Brain microvascular endothelial cell (primary cell): ENCODE results near the gene MDM2.

Experiments
- DNase-seq: peaks from one replicate; pipeline ENCODE4 v3.0.0-alpha.2; 2020
- H3K27ac ChIP-seq: fragments of 250-450 bp; sonication (Bioruptor Pico); 2 replicates; pipeline ENCODE4 v1.5.1; 2020; ENCODE audit warnings: mild to moderate bottlenecking, moderate library complexity
- H3K27me3 ChIP-seq: fragments of 250-450 bp; sonication (Bioruptor Pico); replicated peaks from 2 replicates; pipeline ENCODE4 v1.5.1; 2020; ENCODE audit warnings: mild to moderate bottlenecking
- H3K36me3 ChIP-seq: fragments of 250-450 bp; sonication (Bioruptor Pico); replicated peaks from 2 replicates; pipeline ENCODE4 v1.5.1; 2020; ENCODE audit warnings: mild to moderate bottlenecking
- H3K4me3 ChIP-seq: 2 replicates; pipeline ENCODE4 v1.5.1; 2011; ENCODE audit warnings: low read depth, mild to moderate bottlenecking, control low read depth, low read length, moderate library complexity
- CTCF ChIP-seq: IDR thresholded peaks from 2 replicates; pipeline ENCODE4 v1.5.1; 2011; ENCODE audit warnings: low read depth, mild to moderate bottlenecking, moderate library complexity, low read length, control low read depth, inconsistent platforms; ENCODE audit errors: missing control alignments
- in situ Hi-C: cut with HindIII; loops from 2 replicates; pipeline ENCODE4 v1.10.0; 2017; ENCODE audit warnings: low sequenced_read_pairs, low pct_ligation_motif_present

MDM2 gene

GRCh38 chr12:68807576-68808387 lies at the start of gene MDM2:
Gene MDM2 (plus strand): TSS chr12:68808177. CDS start chr12:68808478, 301 bp downstream.
- TF ChIP-seq CTCF: peak; percentile 58
- Histone ChIP-seq H3K27me3 (no peaks in the 10 kb centered on the region), H3K36me3 (peaks cover 22% of the 10 kb centered on the region), H3K27ac (peak within 1 kb of the TSS; percentile 84), H3K4me3 (peak within 1 kb of the TSS; percentile 97)
- in situ Hi-C loops: no loop called here
- DNase-seq: peak; percentile 69

GRCh38 chr12:68759852-68760251 lies 48.1 kb upstream of the MDM2 start:
- DNase-seq: no peak
- Histone ChIP-seq H3K36me3 (peaks cover 11% of the 10 kb centered on the region), H3K27ac (no peak overlapping the region), H3K4me3 (no peak overlapping the region), H3K27me3 (no peaks in the 10 kb centered on the region)
- in situ Hi-C loops: no loop called here
- TF ChIP-seq CTCF: no peak

- no peak for TF ChIP-seq CTCF
- in situ Hi-C loops: no loop called here
- Histone ChIP-seq H3K27ac (no peak overlapping the region), H3K36me3 (peaks cover 9% of the 10 kb centered on the region), H3K4me3 (no peak overlapping the region), H3K27me3 (no peaks in the 10 kb centered on the region)
- DNase-seq: no peak
These were observed 47.1 kb upstream of the MDM2 start for GRCh38 chr12:68760806-68761441.

- H3K4me3 ChIP-seq: no peak overlapping the region
- no peaks in the 10 kb centered on the region for H3K27me3 ChIP-seq
- H3K36me3 ChIP-seq: peaks cover 9% of the 10 kb centered on the region
- in situ Hi-C loops: no loop called here
- no peak overlapping the region for H3K27ac ChIP-seq
- DNase-seq: no peak
- no peak for TF ChIP-seq CTCF
These were observed 46.5 kb upstream of the MDM2 start for GRCh38 chr12:68761442-68761812.

- H3K27me3 ChIP-seq: no peaks in the 10 kb centered on the region
- peaks cover 11% of the 10 kb centered on the region for H3K36me3 ChIP-seq
- H3K4me3 ChIP-seq: no peak overlapping the region
- no peak for TF ChIP-seq CTCF
- DNase-seq: no peak
- H3K27ac ChIP-seq: no peak overlapping the region
- in situ Hi-C loops: no loop called here
These were observed 45.9 kb upstream of the MDM2 start for GRCh38 chr12:68761901-68762630.
